Transverse colon (tissue), 4 donors: ENCODE data around the gene ADIPOR1. TPM values are rescaled to one million over a fixed set of nuclear protein-coding genes. Genes with fewer than 3 reads are reported as not detected.

Experiments
- DNase-seq: peaks from one replicate; pipeline ENCODE4 v3.0.0-alpha.2; 2019
- H3K27ac ChIP-seq, 4 donors: fragments of 200-600 bp; sonication (generic); 2 replicates each; pipeline ENCODE4 v1.5.1; 2016 to 2018; ENCODE audit warnings: inconsistent platforms in 4 of 4
- H3K27me3 ChIP-seq: fragments of 200-600 bp; sonication (generic); 2 replicates; pipeline ENCODE4 v1.5.1; 2017; ENCODE audit warnings: inconsistent platforms
- H3K36me3 ChIP-seq, 4 donors: fragments of 200-600 bp; sonication (generic); 2 replicates each; pipeline ENCODE4 v1.5.1; 2017 to 2019; ENCODE audit warnings: inconsistent platforms in 4 of 4
- H3K4me1 ChIP-seq, 4 donors: fragments of 200-600 bp; sonication (generic); 2 replicates each; pipeline ENCODE4 v1.5.1; 2017 to 2020; ENCODE audit warnings: inconsistent platforms in 4 of 4
- H3K4me3 ChIP-seq, 4 donors: fragments of 200-600 bp; sonication (generic); 1 replicate in 1 of 4; 2 replicates in 3 of 4; pipeline versions ENCODE4 v1.5.1 to v1.6.1; 2017 to 2019; ENCODE audit warnings: inconsistent platforms in 4 of 4
- H3K9me3 ChIP-seq, 2 donors: fragments of 200-600 bp; sonication (generic); 2 replicates each; pipeline ENCODE4 v1.5.1; 2017 to 2019; ENCODE audit warnings: inconsistent platforms in 2 of 2
- CTCF ChIP-seq, 5 experiments: fragments of 200-600 bp in 3 of 5; fragments of 450-650 bp in 2 of 5; sonication (generic) in 3 of 5; IDR thresholded peaks; 1 replicate in 2 of 5; 2 replicates in 3 of 5; pipeline ENCODE4 v1.5.1; 2016 to 2017; ENCODE audit warnings: antibody characterized with exemption in 5 of 5, inconsistent platforms in 3 of 5, mild to moderate bottlenecking in 2 of 5, moderate library complexity in 1 of 5
- EP300 ChIP-seq: sonication (generic); formaldehyde crosslinking; IDR thresholded peaks from one replicate; pipeline ENCODE4 v1.6.1; 2017; ENCODE audit warnings: antibody characterized with exemption, low read depth
- POLR2A ChIP-seq: fragments of 450-650 bp; IDR thresholded peaks from one replicate; pipeline ENCODE4 v1.6.1; 2016; ENCODE audit warnings: antibody characterized with exemption, mild to moderate bottlenecking, moderate library complexity
- POLR2AphosphoS5 ChIP-seq, 3 donors: sonication (generic); formaldehyde crosslinking; IDR thresholded peaks; one replicate each; pipeline ENCODE4 v1.6.1; 2016; ENCODE audit warnings: antibody characterized with exemption in 3 of 3
- WGBS, 2 donors: methylation state at CpG; one replicate each; pipeline ENCODE4 v1.1.5; 2018; ENCODE audit warnings: low coverage in 1 of 2; 5-methylcytosine and 5-hydroxymethylcytosine counted together
- in situ Hi-C, 4 donors: fragments of 200-750 bp; cut with MboI; loops; one replicate each; pipeline versions ENCODE4 v1.15.0 to v1.15.1; 2017; ENCODE audit warnings: low sequenced_read_pairs in 3 of 4, low pct_ligation_motif_present in 1 of 4, low pct_unique_long_range_greater_than_20kb in 1 of 4
- intact Hi-C: fragments of 100-400 bp; cut with DNase I; formaldehyde crosslinking; loops from one replicate; pipeline ENCODE4 v1.15.1; 2023; ENCODE audit warnings: low total_unique reads
- total RNA-seq, 4 donors: library from RNA; depleted of rRNA; stranded (reverse); fragments of >200 nt; gene quantifications; one replicate each; pipeline ENCODE4 v1.1.0, GENCODE V29; 2016

ADIPOR1 gene
- total RNA-seq, 4 donors from 2014 or later, result 19.1 to 103 (median 60.6) TPM

- Histone ChIP-seq H3K36me3 (no peaks in the 10 kb centered on the region), H3K27ac (no peak overlapping the region), H3K4me1 (no peaks in the 10 kb centered on the region), H3K4me3 (no peak overlapping the region), H3K27me3 (no peaks in the 10 kb centered on the region), H3K9me3 (peaks cover 0 to 3% of the 10 kb centered on the region in 2 donors)
- WGBS, 2 donors, result 83 to 84% methylated on average over 3 of the region's 3 CpGs
- TF ChIP-seq POLR2AphosphoS5 (IDR thresholded peaks at IDR 0.05) (no peak), POLR2A (no peak), CTCF (IDR thresholded peaks at IDR 0.05) (no peak), EP300 (no peak)
- intact Hi-C loops, result no loop called here
- DNase-seq, result no peak
- in situ Hi-C loops, result no loop called here
Observed at GRCh38 chr1:202934755-202935154, 23.4 kb downstream of the ADIPOR1 start.

- no peak for TF ChIP-seq POLR2A
- TF ChIP-seq EP300, result no peak
- no peak for TF ChIP-seq CTCF (IDR thresholded peaks at IDR 0.05)
- no peak for TF ChIP-seq POLR2AphosphoS5 (IDR thresholded peaks at IDR 0.05)
- H3K4me1 ChIP-seq, result peaks cover 0 to 4% (median 1%) of the 10 kb centered on the region in 4 donors
- H3K27ac ChIP-seq, result no peak overlapping the region
- H3K9me3 ChIP-seq, result peaks cover 0 to 3% of the 10 kb centered on the region in 2 donors
- intact Hi-C loops, result no loop called here
- no peak overlapping the region for H3K4me3 ChIP-seq
- 93 to 95% methylated on average over 2 of the region's 2 CpGs for WGBS, 2 donors
- in situ Hi-C loops, result no loop called here
- H3K27me3 ChIP-seq, result no peaks in the 10 kb centered on the region
- no peak for DNase-seq
- H3K36me3 ChIP-seq, result no peaks in the 10 kb centered on the region
Observed at GRCh38 chr1:202932476-202932875, 25.6 kb downstream of the ADIPOR1 start.

GRCh38 chr1:202926581-202927491, 31.3 kb downstream of the ADIPOR1 start, which contains the start of gene KLHL12:
Gene KLHL12 (minus strand): TSS chr1:202927234. CDS start chr1:202925162, 2,072 bp downstream.
- peaks cover 4 to 36% (median 6%) of the 10 kb centered on the region in 4 donors for H3K4me1 ChIP-seq
- H3K4me3 ChIP-seq, result peak within 1 kb of the TSS; percentile 68 to 86 (median 76)
- H3K27me3 ChIP-seq, result no peaks in the 10 kb centered on the region
- WGBS, 2 donors, result 0% methylated on average over 39 of the region's 57 CpGs; no CpG with 5 or more reads in 1 of the 2 donors
- peak within 1 kb of the TSS; percentile 91 to 96 (median 94) for H3K27ac ChIP-seq
- TF ChIP-seq CTCF (IDR thresholded peaks at IDR 0.05), result peak; percentile 58 to 92 (median 68)
- TF ChIP-seq POLR2AphosphoS5 (IDR thresholded peaks at IDR 0.05), result peak; percentile 89 to 96 (median 92)
- TF ChIP-seq POLR2A, result peak; percentile 95
- no peak for TF ChIP-seq EP300
- intact Hi-C loops (no loop called here), in situ Hi-C loops (loop anchor here in 2 of 4 donors (10.0 kb wide), 1 partner anchor 68 kb away; no protein-coding TSS in a partner anchor)
- peaks cover 0 to 10% (median 0%) of the 10 kb centered on the region in 4 donors for H3K36me3 ChIP-seq
- peak; percentile 98 for DNase-seq
- no peaks in the 10 kb centered on the region for H3K9me3 ChIP-seq

GRCh38 chr1:202923533-202923932, 34.6 kb downstream of the ADIPOR1 start:
- Histone ChIP-seq H3K4me3 (no peak overlapping the region), H3K27me3 (no peaks in the 10 kb centered on the region), H3K36me3 (peaks cover 0 to 15% (median 6%) of the 10 kb centered on the region in 4 donors), H3K27ac (no peak overlapping the region), H3K4me1 (peaks cover 4 to 36% (median 6%) of the 10 kb centered on the region in 4 donors), H3K9me3 (no peaks in the 10 kb centered on the region)
- WGBS, 2 donors, result 76 to 89% methylated on average over 3 of the region's 3 CpGs
- DNase-seq, result no peak
- TF ChIP-seq POLR2AphosphoS5 (IDR thresholded peaks at IDR 0.05), result no peak
- TF ChIP-seq POLR2A, result no peak
- TF ChIP-seq EP300, result no peak
- TF ChIP-seq CTCF (IDR thresholded peaks at IDR 0.05), result no peak
- in situ Hi-C loops (loop anchor here in 2 of 4 donors (10.0 kb wide), 1 partner anchor 71 kb away; no protein-coding TSS in a partner anchor), intact Hi-C loops (no loop called here)
